Neuronal stem cell (in vitro differentiated cells): Measurements from ENCODE around the gene ZNF845. TPM values are rescaled to one million over a fixed set of nuclear protein-coding genes. Genes with fewer than 3 reads are reported as not detected.

Source experiments
- DNase-seq: peaks from one replicate; pipeline ENCODE4 v3.0.0-alpha.2; 2013; ENCODE audit warnings: low spot score
- H2AFZ ChIP-seq: one replicate; pipeline ENCODE4 v1.6.1; 2013; ENCODE audit warnings: mild to moderate bottlenecking, low read length, inconsistent platforms
- H2AK5ac ChIP-seq: 2 replicates; pipeline ENCODE4 v1.6.1; 2013; ENCODE audit warnings: low read depth, mild to moderate bottlenecking, inconsistent platforms, low read length, moderate library complexity, mixed read lengths
- H2BK120ac ChIP-seq: 2 replicates; pipeline ENCODE4 v1.6.1; 2013; ENCODE audit warnings: low read depth, mild to moderate bottlenecking, inconsistent platforms, low read length, moderate library complexity, mixed read lengths
- H2BK12ac ChIP-seq: one replicate; pipeline ENCODE4 v1.6.1; 2013; ENCODE audit warnings: low read length, inconsistent platforms
- H2BK15ac ChIP-seq: 2 replicates; pipeline ENCODE4 v1.6.1; 2013; ENCODE audit warnings: mild to moderate bottlenecking, low read length, inconsistent platforms, mixed read lengths
- H2BK5ac ChIP-seq: one replicate; pipeline ENCODE4 v1.6.1; 2013; ENCODE audit warnings: inconsistent platforms, mild to moderate bottlenecking, low read length, moderate library complexity
- H3K14ac ChIP-seq: one replicate; pipeline ENCODE4 v1.6.1; 2013; ENCODE audit warnings: low read length, inconsistent platforms
- H3K18ac ChIP-seq: 2 replicates; pipeline ENCODE4 v1.6.1; 2013; ENCODE audit warnings: low read length, inconsistent platforms
- H3K23ac ChIP-seq: 2 replicates; pipeline ENCODE4 v1.6.1; 2013; ENCODE audit warnings: low read depth, mild to moderate bottlenecking, mixed read lengths, low read length, inconsistent platforms; ENCODE audit not compliant: poor library complexity
- H3K27ac ChIP-seq: replicated peaks from 3 replicates; pipeline ENCODE4 v1.5.1; 2013; ENCODE audit warnings: low read length, inconsistent platforms
- H3K27me3 ChIP-seq, 3 experiments: 2 replicates each; pipeline ENCODE4 v1.6.1; 2013; ENCODE audit warnings: low read length in 3 of 3, mild to moderate bottlenecking in 2 of 3, inconsistent platforms in 1 of 3, low read depth in 1 of 3, mixed read lengths in 1 of 3, moderate library complexity in 1 of 3; ENCODE audit not compliant: control insufficient read depth in 3 of 3, insufficient read depth in 3 of 3
- H3K36me3 ChIP-seq, 2 donors: replicated peaks in 1 of 2; 2 replicates each; pipeline ENCODE4 v1.6.1; 2013; ENCODE audit warnings: low read length in 2 of 2; ENCODE audit not compliant: control insufficient read depth in 2 of 2, insufficient read depth in 2 of 2
- H3K4ac ChIP-seq: 2 replicates; pipeline ENCODE4 v1.6.1; 2013; ENCODE audit warnings: inconsistent platforms, mild to moderate bottlenecking, low read length, moderate library complexity
- H3K4me1 ChIP-seq, 2 donors: 1 replicate in 1 of 2; 2 replicates in 1 of 2; pipeline ENCODE4 v1.6.1; 2013; ENCODE audit warnings: low read length in 2 of 2, low read depth in 1 of 2; ENCODE audit not compliant: control insufficient read depth in 2 of 2, insufficient read depth in 1 of 2
- H3K4me2 ChIP-seq: one replicate; pipeline ENCODE4 v1.6.1; 2013; ENCODE audit warnings: mild to moderate bottlenecking, low read length, inconsistent platforms; ENCODE audit not compliant: insufficient read depth, poor library complexity, severe bottlenecking
- H3K4me3 ChIP-seq, 2 donors: 2 replicates each; pipeline ENCODE4 v1.5.1; 2013; ENCODE audit warnings: low read length in 2 of 2, mild to moderate bottlenecking in 2 of 2, inconsistent platforms in 1 of 2, moderate library complexity in 1 of 2
- H3K79me1 ChIP-seq: one replicate; pipeline ENCODE4 v1.6.1; 2013; ENCODE audit warnings: low read depth, mild to moderate bottlenecking, inconsistent platforms, low read length, moderate library complexity
- H3K9ac ChIP-seq: one replicate; pipeline ENCODE4 v1.6.1; 2013; ENCODE audit warnings: mild to moderate bottlenecking, low read depth, low read length, inconsistent platforms; ENCODE audit not compliant: poor library complexity
- H3K9me3 ChIP-seq, 2 donors: replicated peaks in 1 of 2; 2 replicates each; pipeline versions ENCODE3 to v1.6.1; 2013; ENCODE audit warnings: low read length in 2 of 2, mild to moderate bottlenecking in 2 of 2, inconsistent platforms in 1 of 2, low read depth in 1 of 2, mixed read lengths in 1 of 2, moderate library complexity in 1 of 2; ENCODE audit not compliant: control insufficient read depth in 2 of 2, insufficient read depth in 1 of 2
- H4K8ac ChIP-seq: one replicate; pipeline ENCODE4 v1.6.1; 2013; ENCODE audit warnings: low read depth, mild to moderate bottlenecking, inconsistent platforms, low read length, moderate library complexity
- H4K91ac ChIP-seq: one replicate; pipeline ENCODE4 v1.6.1; 2013; ENCODE audit warnings: low read length, low read depth, mild to moderate bottlenecking, inconsistent platforms; ENCODE audit not compliant: poor library complexity
- WGBS, 2 donors: extraction: QIAGEN DNeasy Blood & Tissue Kit; methylation state at CpG; one replicate each; pipeline ENCODE4 v1.1.7; 2013; ENCODE audit warnings: missing lambda C conversion rate in 2 of 2, mixed read lengths in 1 of 2; ENCODE audit not compliant: insufficient read length in 2 of 2, insufficient replicate concordance in 1 of 2; ENCODE audit errors: extremely low coverage in 2 of 2; 5-methylcytosine and 5-hydroxymethylcytosine counted together
- polyA plus RNA-seq, 2 experiments: library from polyadenylated mRNA; stranded (reverse); fragments of 200-250 nt; gene quantifications; one replicate each; pipeline ENCODE4 v1.2.3, GENCODE V29; 2013

The ZNF845 gene
- polyA plus RNA-seq (2013, experiment 1 of 2), result 4.6 TPM
- 4.5 TPM for polyA plus RNA-seq (2013, experiment 2 of 2)

DNA sequence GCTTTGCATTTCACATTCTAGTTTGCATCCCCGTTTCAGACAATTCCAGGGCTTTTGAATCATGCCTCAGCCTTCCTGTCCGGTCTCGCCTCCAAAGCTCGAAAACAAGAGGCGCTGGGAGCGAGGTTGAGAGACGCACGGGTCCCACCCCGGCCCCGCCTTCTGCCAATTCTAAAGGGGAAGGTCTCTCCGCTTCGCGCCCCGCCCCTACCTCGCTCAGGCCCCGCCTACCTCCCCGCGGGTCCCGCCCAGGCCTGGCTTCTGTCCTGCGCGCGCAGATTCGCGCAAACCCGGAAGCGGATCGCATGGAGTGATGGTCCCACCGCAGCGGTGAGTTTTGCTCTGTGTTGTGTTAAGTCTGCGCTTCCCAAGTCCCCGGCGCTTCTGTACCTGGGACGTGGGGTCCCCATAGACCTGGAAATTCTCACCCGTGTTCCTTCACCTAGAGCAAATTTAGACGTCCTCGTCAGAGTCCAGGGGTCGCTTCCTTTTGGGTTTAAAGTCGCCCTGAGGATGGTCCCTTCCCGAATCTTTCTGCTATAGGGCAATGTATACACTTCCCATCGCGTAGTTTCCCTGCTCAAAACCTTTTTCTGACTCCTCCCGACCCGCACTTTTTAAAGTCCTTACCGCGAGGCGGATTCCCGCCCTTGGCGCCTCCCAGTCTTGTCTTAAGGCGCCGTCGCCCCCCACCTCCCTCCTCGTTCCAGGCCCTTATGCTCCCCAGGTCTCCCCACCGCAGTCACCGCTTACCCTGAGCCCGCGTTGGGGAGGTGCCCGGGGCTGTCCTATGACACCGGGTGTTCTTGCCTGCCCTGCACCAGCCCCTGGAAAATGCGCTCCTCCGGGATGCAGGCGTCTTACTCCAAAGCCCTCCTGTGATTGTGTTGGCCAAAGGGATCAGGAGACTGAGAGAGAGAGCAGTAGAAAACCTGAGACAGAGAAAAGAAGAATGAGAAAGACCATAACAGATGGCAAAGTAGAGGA, at the start of gene ZNF845:
TSS of gene ZNF845 (plus strand) at position 287 of the 987 bp plus-strand sequence. CDS start 7,559 bp downstream, outside the sequence.
- peak within 1 kb of the TSS; percentile 67 for H3K23ac ChIP-seq
- no CpG with 5 or more reads among the region's 61 CpGs for WGBS, 2 donors
- peak within 1 kb of the TSS; percentile 74 for H3K27ac ChIP-seq

DNA sequence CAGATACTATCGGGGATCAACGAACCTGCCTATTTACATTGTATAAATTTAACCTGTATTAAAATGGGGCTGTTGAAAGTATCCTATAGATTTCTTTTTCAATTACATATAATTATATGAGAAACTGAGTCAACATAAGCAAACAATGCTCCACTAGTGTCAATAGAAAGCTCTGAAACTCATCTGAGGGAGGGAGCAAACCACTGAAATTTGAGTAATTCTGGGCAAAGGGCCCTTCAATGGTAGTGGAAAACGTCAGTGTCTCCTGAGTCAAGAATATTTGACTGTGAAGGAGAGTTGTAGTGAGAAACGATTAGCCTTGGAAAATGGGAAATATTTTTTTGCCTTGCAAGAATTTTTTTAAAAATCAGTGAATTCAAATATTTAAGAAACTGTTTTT, 48.5 kb upstream of the ZNF845 start:
- Histone ChIP-seq H3K4me2 (no peak overlapping the region), H3K9me3 (no peaks in the 10 kb centered on the region), H3K4me1 (no peaks in the 10 kb centered on the region), H2AFZ (no peak overlapping the region), H2BK5ac (no peak overlapping the region), H3K14ac (no peak overlapping the region), H3K23ac (no peak overlapping the region), H3K27ac (no peak overlapping the region), H3K27me3 (no peaks in the 10 kb centered on the region), H2AK5ac (no peak overlapping the region), H3K4ac (no peak overlapping the region), H4K8ac (no peak overlapping the region), H3K4me3 (no peak overlapping the region), H2BK12ac (no peak overlapping the region), H4K91ac (no peak overlapping the region), H2BK15ac (no peak overlapping the region), H3K36me3 (no peaks in the 10 kb centered on the region), H2BK120ac (no peak overlapping the region), H3K9ac (no peak overlapping the region), H3K79me1 (no peaks in the 10 kb centered on the region), H3K18ac (no peak overlapping the region)
- DNase-seq, result no peak
- WGBS, 2 donors, result no CpG with 5 or more reads among the region's 4 CpGs

More for the DNA sequence above, at the start of gene ZNF845:
- H4K91ac ChIP-seq, result no peak within 1 kb of the TSS
- peak within 1 kb of the TSS; percentile 42 for H2BK5ac ChIP-seq
- peak within 1 kb of the TSS; percentile 93 to 94 for H3K4me3 ChIP-seq
- no peak within 1 kb of the TSS for H2AK5ac ChIP-seq
- H2BK15ac ChIP-seq, result no peak within 1 kb of the TSS
- no peak within 1 kb of the TSS for H2BK12ac ChIP-seq
- no peak within 1 kb of the TSS for H3K14ac ChIP-seq
- H3K9me3 ChIP-seq, result peaks cover 3 to 14% of the 10 kb centered on the region in 2 donors
- no peak within 1 kb of the TSS for H2BK120ac ChIP-seq
- peak within 1 kb of the TSS; percentile 69 for H3K4me2 ChIP-seq
- peaks cover 0 to 2% of the 10 kb centered on the region in 2 donors for H3K4me1 ChIP-seq
- H3K18ac ChIP-seq, result peak within 1 kb of the TSS; percentile 64
- H3K27me3 ChIP-seq, result no peaks in the 10 kb centered on the region
- H2AFZ ChIP-seq, result peak within 1 kb of the TSS; percentile 99
- no peak within 1 kb of the TSS for H4K8ac ChIP-seq
- no peak within 1 kb of the TSS for H3K4ac ChIP-seq
- peak; percentile 91 for DNase-seq
- H3K36me3 ChIP-seq, result peaks cover 5 to 19% of the 10 kb centered on the region in 2 donors
- peak within 1 kb of the TSS; percentile 54 for H3K9ac ChIP-seq
- peaks cover 5% of the 10 kb centered on the region for H3K79me1 ChIP-seq

DNA sequence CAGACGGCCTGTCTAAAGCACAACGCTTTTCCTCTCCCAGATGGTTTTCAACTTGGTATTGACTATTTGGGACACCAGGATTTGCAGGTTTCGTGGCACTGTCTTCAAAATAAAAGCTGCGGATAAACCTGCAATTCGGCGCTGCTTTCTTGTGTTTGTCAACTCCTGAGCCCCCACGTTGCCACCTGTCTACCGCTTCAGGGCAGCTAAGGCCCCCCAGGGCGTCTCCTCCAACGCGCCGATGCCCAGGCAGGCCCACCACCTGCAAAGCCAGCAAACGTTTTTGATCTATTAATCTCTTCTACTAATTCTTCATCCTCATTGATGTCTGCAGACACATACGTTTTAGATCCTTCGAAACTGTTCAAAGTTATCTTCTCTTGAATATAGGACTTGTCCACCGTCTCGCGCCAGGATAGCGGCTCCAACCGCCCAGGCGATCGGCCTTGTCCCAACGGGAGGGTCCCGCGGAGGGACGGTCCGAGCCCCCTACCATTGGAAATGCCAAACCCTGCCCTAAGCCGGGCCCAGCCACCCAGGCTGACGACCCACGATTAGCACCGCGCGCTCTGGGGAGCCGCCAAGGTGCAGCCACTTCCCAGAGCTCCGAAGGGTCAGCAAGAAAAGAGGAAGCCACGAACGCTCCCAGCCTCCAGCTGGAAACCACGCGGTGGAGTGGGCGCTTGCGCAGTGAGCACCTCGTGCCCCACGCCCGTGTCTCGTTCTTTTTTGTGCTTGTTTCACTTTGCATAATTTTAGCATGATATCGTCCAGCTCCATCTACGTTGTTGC, 42.6 kb upstream of the ZNF845 start:
- no peak overlapping the region for H3K18ac ChIP-seq
- H3K79me1 ChIP-seq, result no peaks in the 10 kb centered on the region

More for the DNA sequence above, 42.6 kb upstream of the ZNF845 start:
- no peak overlapping the region for H2BK5ac ChIP-seq
- no peak overlapping the region for H3K27ac ChIP-seq
- no peaks in the 10 kb centered on the region for H3K36me3 ChIP-seq
- peaks cover 17 to 24% of the 10 kb centered on the region in 2 donors for H3K9me3 ChIP-seq
- no peak overlapping the region for H4K91ac ChIP-seq
- H4K8ac ChIP-seq, result peak overlapping the region; percentile 43
- no peaks in the 10 kb centered on the region for H3K27me3 ChIP-seq
- no peak overlapping the region for H2AK5ac ChIP-seq
- DNase-seq, result no peak
- H2AFZ ChIP-seq, result no peak overlapping the region
- no peak overlapping the region for H3K23ac ChIP-seq
- H3K4me2 ChIP-seq, result no peak overlapping the region
- H2BK12ac ChIP-seq, result no peak overlapping the region
- H3K9ac ChIP-seq, result no peak overlapping the region
- no peak overlapping the region for H2BK120ac ChIP-seq
- H3K4me1 ChIP-seq, result no peaks in the 10 kb centered on the region
- H3K4me3 ChIP-seq, result no peak overlapping the region
- no CpG with 5 or more reads among the region's 47 CpGs for WGBS, 2 donors
- H3K4ac ChIP-seq, result no peak overlapping the region
- no peak overlapping the region for H3K14ac ChIP-seq
- no peak overlapping the region for H2BK15ac ChIP-seq
